MM.1S (cell line): ENCODE data around the gene GGT6.
A peak's percentile ranks its signal among the peaks of the same experiment; 100 is the strongest.

Experiments used
- DNase-seq: peaks from one replicate; pipeline ENCODE4 v3.0.0-alpha.2; 2015
- H2AFZ ChIP-seq: fragments of 300-600 bp; sonication (generic); 2 replicates; pipeline ENCODE4 v1.6.0; 2016; ENCODE audit warnings: antibody characterized with exemption, low read length
- H3F3A ChIP-seq: fragments of 300-600 bp; sonication (generic); 2 replicates; pipeline ENCODE4 v1.6.1; 2016; ENCODE audit warnings: mild to moderate bottlenecking, antibody characterized with exemption, low read length, moderate library complexity, mixed read lengths; ENCODE audit not compliant: insufficient read depth
- H3K27ac ChIP-seq: fragments of 300-600 bp; sonication (generic); 2 replicates; pipeline ENCODE4 v1.5.1; 2016; ENCODE audit warnings: mild to moderate bottlenecking, low read length
- H3K27me3 ChIP-seq: fragments of 300-600 bp; sonication (generic); replicated peaks from 2 replicates; pipeline ENCODE4 v1.6.0; 2016; ENCODE audit warnings: low read length; ENCODE audit not compliant: insufficient read depth
- H3K36me3 ChIP-seq: fragments of 300-600 bp; sonication (generic); replicated peaks from 2 replicates; pipeline ENCODE4 v1.6.1; 2016; ENCODE audit warnings: mild to moderate bottlenecking, low read length, mixed read lengths; ENCODE audit not compliant: insufficient read depth
- H3K4me1 ChIP-seq: fragments of 300-600 bp; sonication (generic); 2 replicates; pipeline ENCODE4 v1.6.1; 2016; ENCODE audit warnings: low read length, mixed read lengths
- H3K4me2 ChIP-seq: fragments of 300-600 bp; sonication (generic); 2 replicates; pipeline ENCODE4 v1.6.0; 2016; ENCODE audit warnings: low read depth, low read length
- H3K4me3 ChIP-seq: fragments of 300-600 bp; sonication (generic); 2 replicates; pipeline ENCODE4 v1.5.1; 2016; ENCODE audit warnings: low read length, mixed read lengths
- H3K79me2 ChIP-seq: fragments of 300-600 bp; sonication (generic); 2 replicates; pipeline ENCODE4 v1.6.1; 2016; ENCODE audit warnings: mixed run types, low read length, mixed read lengths
- H3K9ac ChIP-seq: fragments of 300-600 bp; sonication (generic); 2 replicates; pipeline ENCODE4 v1.6.1; 2016; ENCODE audit warnings: low read length, mixed read lengths
- H3K9me2 ChIP-seq: fragments of 300-600 bp; sonication (generic); replicated peaks from 2 replicates; pipeline ENCODE4 v1.6.1; 2016; ENCODE audit warnings: mild to moderate bottlenecking, low read length, mixed read lengths; ENCODE audit not compliant: insufficient read depth
- H3K9me3 ChIP-seq: fragments of 300-600 bp; sonication (generic); replicated peaks from 2 replicates; pipeline ENCODE4 v1.6.1; 2016; ENCODE audit warnings: mild to moderate bottlenecking, low read length, mixed read lengths; ENCODE audit not compliant: insufficient read depth
- H4K20me1 ChIP-seq: fragments of 300-600 bp; sonication (generic); 2 replicates; pipeline ENCODE4 v1.6.1; 2016; ENCODE audit warnings: mild to moderate bottlenecking, low read length, moderate library complexity, mixed read lengths; ENCODE audit not compliant: insufficient read depth
- EZH2 ChIP-seq: fragments of 300-600 bp; sonication (generic); optimal IDR thresholded peaks from 2 replicates; pipeline ENCODE3; 2017; ENCODE audit warnings: low read depth, mild to moderate bottlenecking, antibody characterized with exemption, low read length, mixed read lengths
- EZH2phosphoT487 ChIP-seq: fragments of 300-600 bp; sonication (generic); IDR thresholded peaks from 2 replicates; pipeline ENCODE4 v1.6.1; 2018; ENCODE audit warnings: antibody characterized with exemption, low read length
- TF ChIP-seq, protein P1 (sequence below): fragments of 300-600 bp; sonication (generic); IDR thresholded peaks from 2 replicates; pipeline ENCODE4 v1.5.1; 2016; ENCODE audit warnings: antibody characterized with exemption, low read length, mixed read lengths

The GGT6 gene

GRCh38 chr17:4576161-4576558, 15.8 kb upstream of the GGT6 start:
- no peak overlapping the region for H3K4me2 ChIP-seq

GRCh38 chr17:4574448-4575045, 14.2 kb upstream of the GGT6 start:
- Histone ChIP-seq H3K27me3 (peaks cover 25% of the 10 kb centered on the region), H3K4me2 (no peak overlapping the region), H3K79me2 (no peaks in the 10 kb centered on the region), H4K20me1 (no peaks in the 10 kb centered on the region), H3K9ac (no peak overlapping the region), H3K27ac (no peak overlapping the region), H3K9me2 (no peaks in the 10 kb centered on the region), H2AFZ (no peak overlapping the region), H3F3A (no peaks in the 10 kb centered on the region), H3K4me3 (no peak overlapping the region), H3K9me3 (no peaks in the 10 kb centered on the region), H3K4me1 (peaks cover 10% of the 10 kb centered on the region), H3K36me3 (no peaks in the 10 kb centered on the region)
- TF ChIP-seq EZH2phosphoT487 = no peak
- TF ChIP-seq, protein P1, sequence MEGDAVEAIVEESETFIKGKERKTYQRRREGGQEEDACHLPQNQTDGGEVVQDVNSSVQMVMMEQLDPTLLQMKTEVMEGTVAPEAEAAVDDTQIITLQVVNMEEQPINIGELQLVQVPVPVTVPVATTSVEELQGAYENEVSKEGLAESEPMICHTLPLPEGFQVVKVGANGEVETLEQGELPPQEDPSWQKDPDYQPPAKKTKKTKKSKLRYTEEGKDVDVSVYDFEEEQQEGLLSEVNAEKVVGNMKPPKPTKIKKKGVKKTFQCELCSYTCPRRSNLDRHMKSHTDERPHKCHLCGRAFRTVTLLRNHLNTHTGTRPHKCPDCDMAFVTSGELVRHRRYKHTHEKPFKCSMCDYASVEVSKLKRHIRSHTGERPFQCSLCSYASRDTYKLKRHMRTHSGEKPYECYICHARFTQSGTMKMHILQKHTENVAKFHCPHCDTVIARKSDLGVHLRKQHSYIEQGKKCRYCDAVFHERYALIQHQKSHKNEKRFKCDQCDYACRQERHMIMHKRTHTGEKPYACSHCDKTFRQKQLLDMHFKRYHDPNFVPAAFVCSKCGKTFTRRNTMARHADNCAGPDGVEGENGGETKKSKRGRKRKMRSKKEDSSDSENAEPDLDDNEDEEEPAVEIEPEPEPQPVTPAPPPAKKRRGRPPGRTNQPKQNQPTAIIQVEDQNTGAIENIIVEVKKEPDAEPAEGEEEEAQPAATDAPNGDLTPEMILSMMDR = no peak
- no peak for TF ChIP-seq EZH2
- DNase-seq = no peak

More at GRCh38 chr17:4576161-4576558, 15.8 kb upstream of the GGT6 start:
- Histone ChIP-seq H3K4me1 (peaks cover 10% of the 10 kb centered on the region), H3K36me3 (no peaks in the 10 kb centered on the region), H3K9me2 (no peaks in the 10 kb centered on the region), H3K27me3 (peaks cover 37% of the 10 kb centered on the region), H3K9ac (no peak overlapping the region), H3K9me3 (no peaks in the 10 kb centered on the region), H3K4me3 (no peak overlapping the region), H2AFZ (no peak overlapping the region), H3F3A (no peaks in the 10 kb centered on the region), H4K20me1 (no peaks in the 10 kb centered on the region), H3K79me2 (no peaks in the 10 kb centered on the region), H3K27ac (no peak overlapping the region)
- DNase-seq = no peak
- TF ChIP-seq, protein P1 = no peak
- no peak for TF ChIP-seq EZH2phosphoT487
- TF ChIP-seq EZH2 = no peak

GRCh38 chr17:4573669-4574068, 13.3 kb upstream of the GGT6 start:
- peaks cover 10% of the 10 kb centered on the region for H3K4me1 ChIP-seq
- no peaks in the 10 kb centered on the region for H3F3A ChIP-seq
- H3K4me3 ChIP-seq = no peak overlapping the region
- H3K4me2 ChIP-seq = no peak overlapping the region
- peak; percentile 79 for DNase-seq
- TF ChIP-seq EZH2phosphoT487 = no peak
- TF ChIP-seq EZH2 = no peak
- TF ChIP-seq, protein P1 = no peak
- no peaks in the 10 kb centered on the region for H3K36me3 ChIP-seq
- no peak overlapping the region for H3K27ac ChIP-seq
- peak overlapping the region; percentile 57 for H2AFZ ChIP-seq
- H3K27me3 ChIP-seq = peaks cover 20% of the 10 kb centered on the region
- no peaks in the 10 kb centered on the region for H4K20me1 ChIP-seq
- no peaks in the 10 kb centered on the region for H3K9me3 ChIP-seq
- no peak overlapping the region for H3K9ac ChIP-seq
- no peaks in the 10 kb centered on the region for H3K9me2 ChIP-seq
- no peaks in the 10 kb centered on the region for H3K79me2 ChIP-seq
